ENCODE data around the gene NAT8L.

Gene NAT8L

GRCh38 chr4:2079006-2079405 is 19.9 kb downstream of the NAT8L start:
- H3K4me3 ChIP-seq (replicated peaks; ENCODE audit: low read depth, low read length), result no peak overlapping the region
- no peak for DNase-seq (ENCODE audit: extremely low read depth, low read depth)
- TF ChIP-seq, protein P1, sequence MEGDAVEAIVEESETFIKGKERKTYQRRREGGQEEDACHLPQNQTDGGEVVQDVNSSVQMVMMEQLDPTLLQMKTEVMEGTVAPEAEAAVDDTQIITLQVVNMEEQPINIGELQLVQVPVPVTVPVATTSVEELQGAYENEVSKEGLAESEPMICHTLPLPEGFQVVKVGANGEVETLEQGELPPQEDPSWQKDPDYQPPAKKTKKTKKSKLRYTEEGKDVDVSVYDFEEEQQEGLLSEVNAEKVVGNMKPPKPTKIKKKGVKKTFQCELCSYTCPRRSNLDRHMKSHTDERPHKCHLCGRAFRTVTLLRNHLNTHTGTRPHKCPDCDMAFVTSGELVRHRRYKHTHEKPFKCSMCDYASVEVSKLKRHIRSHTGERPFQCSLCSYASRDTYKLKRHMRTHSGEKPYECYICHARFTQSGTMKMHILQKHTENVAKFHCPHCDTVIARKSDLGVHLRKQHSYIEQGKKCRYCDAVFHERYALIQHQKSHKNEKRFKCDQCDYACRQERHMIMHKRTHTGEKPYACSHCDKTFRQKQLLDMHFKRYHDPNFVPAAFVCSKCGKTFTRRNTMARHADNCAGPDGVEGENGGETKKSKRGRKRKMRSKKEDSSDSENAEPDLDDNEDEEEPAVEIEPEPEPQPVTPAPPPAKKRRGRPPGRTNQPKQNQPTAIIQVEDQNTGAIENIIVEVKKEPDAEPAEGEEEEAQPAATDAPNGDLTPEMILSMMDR (IDR thresholded peaks at IDR 0.05; ENCODE audit: low read depth, low read length, missing control alignments), result no peak

DNA sequence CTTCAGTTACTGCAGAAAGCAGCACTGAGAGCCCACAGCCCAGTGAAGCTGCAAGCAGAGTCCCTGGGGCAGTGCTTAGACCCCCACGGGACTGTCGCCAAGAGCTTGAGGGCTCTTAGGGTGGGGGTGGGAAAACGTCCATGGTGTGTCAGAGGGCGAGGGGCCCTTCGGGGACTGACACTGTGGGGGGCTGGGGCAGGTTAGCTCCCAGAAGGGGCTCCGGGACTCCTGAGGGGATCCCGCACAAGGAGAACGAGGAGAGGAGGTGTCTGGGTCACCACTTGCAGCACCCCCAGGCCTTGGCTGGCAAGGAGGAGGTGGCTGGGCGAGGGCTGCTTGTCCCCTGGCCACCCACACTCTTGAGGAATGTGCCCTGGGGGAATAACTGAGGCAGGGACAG is 20.8 kb downstream of the NAT8L start:
- H3K4me3 ChIP-seq (replicated peaks; ENCODE audit: low read depth, low read length), result no peak overlapping the region
- TF ChIP-seq, protein P1 (IDR thresholded peaks at IDR 0.05; ENCODE audit: low read depth, low read length, missing control alignments), result no peak
- DNase-seq (ENCODE audit: extremely low read depth, low read depth), result no peak

GRCh38 chr4:2080429-2081300 is 21.5 kb downstream of the NAT8L start:
- no peak overlapping the region for H3K4me3 ChIP-seq (replicated peaks; ENCODE audit: low read depth, low read length)
- DNase-seq (ENCODE audit: extremely low read depth, low read depth), result no peak

GRCh38 chr4:2081540-2081939 is 22.4 kb downstream of the NAT8L start:
- TF ChIP-seq, protein P1 (IDR thresholded peaks at IDR 0.05; ENCODE audit: low read depth, low read length, missing control alignments), result no peak

More at GRCh38 chr4:2080429-2081300, 21.5 kb downstream of the NAT8L start:
- TF ChIP-seq, protein P1 (IDR thresholded peaks at IDR 0.05; ENCODE audit: low read depth, low read length, missing control alignments), result no peak

DNA sequence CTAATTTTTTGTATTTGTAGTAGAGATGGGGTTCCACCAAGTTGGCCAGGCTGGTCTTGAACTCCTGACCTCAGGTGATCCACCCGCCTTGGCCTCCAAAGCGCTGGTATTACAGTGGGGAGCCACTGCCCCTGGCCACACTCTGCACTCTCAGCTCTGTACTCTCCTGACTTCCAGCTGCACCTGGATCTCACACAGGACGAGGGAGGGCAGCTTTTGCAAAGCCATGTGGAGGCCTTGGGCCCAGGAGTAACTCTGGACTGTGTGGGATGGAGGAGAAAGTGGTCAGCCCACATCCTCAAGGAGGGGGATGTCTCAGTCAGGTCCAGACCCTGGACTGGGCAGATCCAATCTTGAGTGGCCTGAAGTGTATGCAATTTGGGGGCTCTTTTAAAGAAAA is 23.0 kb downstream of the NAT8L start:
- TF ChIP-seq, protein P1 (IDR thresholded peaks at IDR 0.05; ENCODE audit: low read depth, low read length, missing control alignments), result no peak
- no peak for DNase-seq (ENCODE audit: extremely low read depth, low read depth)
- H3K4me3 ChIP-seq (replicated peaks; ENCODE audit: low read depth, low read length), result no peak overlapping the region

More at GRCh38 chr4:2081540-2081939, 22.4 kb downstream of the NAT8L start:
- no peak for DNase-seq (ENCODE audit: extremely low read depth, low read depth)
- H3K4me3 ChIP-seq (replicated peaks; ENCODE audit: low read depth, low read length), result no peak overlapping the region

- DNase-seq (ENCODE audit: extremely low read depth, low read depth), result no peak
- TF ChIP-seq, protein P1 (IDR thresholded peaks at IDR 0.05; ENCODE audit: low read depth, low read length, missing control alignments), result no peak
Measured at GRCh38 chr4:2082627-2083026, 23.5 kb downstream of the NAT8L start.

More at GRCh38 chr4:2082627-2083026, 23.5 kb downstream of the NAT8L start:
- H3K4me3 ChIP-seq (replicated peaks; ENCODE audit: low read depth, low read length), result no peak overlapping the region

Measured in HFF-Myc (cell line).